NCI-H226 (cell line): ENCODE data around the gene TBX18.
A peak's percentile ranks its signal among the peaks of the same experiment; 100 is the strongest.

Experiments used
- DNase-seq: peaks from one replicate; pipeline ENCODE4 v3.0.0-alpha.2; 2015

The TBX18 gene

DNA sequence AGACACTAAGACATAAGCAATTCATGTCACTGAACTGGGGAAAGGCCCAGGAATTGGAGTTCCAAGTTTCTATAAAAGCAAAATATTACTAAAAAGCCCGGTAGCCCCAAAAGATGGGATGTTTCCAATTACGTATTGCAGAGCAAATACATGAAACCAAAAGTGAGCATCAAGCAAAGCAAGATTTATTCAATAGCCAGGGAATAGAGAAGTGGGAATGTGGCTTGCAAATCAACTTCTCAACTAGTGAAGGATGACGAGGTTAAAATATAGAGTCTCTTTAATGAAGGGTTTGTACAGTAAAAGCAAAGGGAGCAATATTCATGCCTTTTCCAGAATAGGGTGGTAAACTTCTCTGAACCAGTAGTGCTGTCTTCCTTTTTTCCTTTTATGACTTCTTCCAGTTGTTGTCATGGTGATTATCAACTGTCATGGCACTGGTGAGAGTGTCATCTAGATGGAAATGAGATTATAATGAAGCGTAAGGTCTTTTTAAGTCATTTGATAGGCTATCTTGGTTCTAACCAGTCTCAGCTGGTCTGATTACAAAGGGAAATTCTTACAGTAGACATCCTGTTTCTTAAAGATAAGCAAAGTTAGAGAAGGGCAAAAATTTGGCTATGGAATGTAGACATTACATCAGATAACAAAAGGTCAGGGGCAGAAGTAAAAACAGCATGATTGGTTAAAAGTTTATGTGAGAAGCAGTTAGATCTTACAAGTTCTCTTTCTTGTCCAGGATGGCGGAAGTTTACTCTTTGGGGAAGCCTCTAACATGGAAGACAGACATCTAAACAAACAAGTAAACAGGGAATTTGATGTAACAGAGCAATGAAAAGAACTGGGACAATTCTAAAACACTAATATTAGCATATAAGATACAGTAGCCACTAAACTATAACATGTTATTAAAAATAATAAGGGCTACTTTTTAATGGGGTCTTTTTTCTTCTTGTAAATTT, 96.9 kb downstream of the TBX18 start:
- peak; percentile 45 for DNase-seq

DNA sequence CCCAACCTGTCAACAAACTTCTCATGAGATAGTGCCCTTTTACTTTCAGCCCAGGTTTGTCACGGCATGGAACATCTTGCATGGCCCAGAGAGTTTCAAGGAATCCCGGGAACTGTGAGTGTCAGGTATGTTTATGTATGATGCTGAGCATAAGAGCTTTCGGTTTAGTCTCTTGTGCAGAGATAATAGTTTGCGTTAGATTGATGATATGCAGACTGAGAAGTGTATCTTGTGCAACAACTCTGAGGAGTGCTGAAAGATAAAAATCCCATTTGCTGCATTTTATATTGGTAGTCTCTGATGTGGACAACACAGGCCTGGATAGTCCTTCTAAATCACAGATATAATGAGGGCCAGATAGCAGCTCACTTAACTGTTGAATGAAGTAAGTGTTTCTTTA, 99.0 kb downstream of the TBX18 start:
- DNase-seq, result peak; percentile 28

DNA sequence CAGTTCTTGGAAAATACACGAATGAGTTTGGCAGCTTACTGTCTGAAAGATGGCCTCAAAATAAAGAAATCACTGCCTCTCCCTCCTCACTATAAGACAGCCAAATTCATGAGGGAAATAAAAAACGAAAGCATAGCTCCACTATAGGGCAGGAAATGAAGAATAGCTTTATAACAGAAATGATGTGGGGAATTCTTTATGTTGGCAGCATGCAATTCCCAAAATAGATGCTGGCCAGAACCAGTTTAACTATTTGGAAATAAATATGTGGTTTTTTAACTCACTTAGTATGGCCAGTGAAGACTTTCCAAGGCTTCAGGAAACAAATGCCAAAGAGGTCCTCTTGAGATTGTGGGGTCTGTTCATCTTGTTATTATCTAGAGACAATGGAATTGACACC, 100.5 kb downstream of the TBX18 start:
- DNase-seq, result no peak

GRCh38 chr6:84657486-84657885, 106.9 kb downstream of the TBX18 start:
- DNase-seq, result peak; percentile 44

DNA sequence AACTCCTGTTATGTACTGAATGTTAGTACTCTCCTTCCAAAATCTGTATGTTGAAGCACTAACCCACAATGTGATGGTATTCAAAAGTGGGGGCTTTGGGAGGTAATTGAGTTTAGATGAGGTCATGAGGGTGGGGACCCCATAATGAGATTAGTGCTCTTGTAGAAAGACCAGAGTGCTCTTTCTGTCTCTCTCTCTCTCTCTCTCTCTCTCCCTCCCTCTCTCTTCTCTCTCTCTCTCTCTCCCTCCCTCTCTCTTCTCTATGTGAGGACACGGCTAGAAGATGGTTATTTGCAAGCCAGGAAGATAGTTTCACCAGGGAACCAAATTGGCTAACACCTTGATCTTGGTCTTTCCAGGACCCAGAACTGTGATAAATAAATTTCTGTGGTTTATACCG, 107.4 kb downstream of the TBX18 start:
- no peak for DNase-seq

GRCh38 chr6:84653027-84653551, 111.3 kb downstream of the TBX18 start:
- DNase-seq, result no peak

DNA sequence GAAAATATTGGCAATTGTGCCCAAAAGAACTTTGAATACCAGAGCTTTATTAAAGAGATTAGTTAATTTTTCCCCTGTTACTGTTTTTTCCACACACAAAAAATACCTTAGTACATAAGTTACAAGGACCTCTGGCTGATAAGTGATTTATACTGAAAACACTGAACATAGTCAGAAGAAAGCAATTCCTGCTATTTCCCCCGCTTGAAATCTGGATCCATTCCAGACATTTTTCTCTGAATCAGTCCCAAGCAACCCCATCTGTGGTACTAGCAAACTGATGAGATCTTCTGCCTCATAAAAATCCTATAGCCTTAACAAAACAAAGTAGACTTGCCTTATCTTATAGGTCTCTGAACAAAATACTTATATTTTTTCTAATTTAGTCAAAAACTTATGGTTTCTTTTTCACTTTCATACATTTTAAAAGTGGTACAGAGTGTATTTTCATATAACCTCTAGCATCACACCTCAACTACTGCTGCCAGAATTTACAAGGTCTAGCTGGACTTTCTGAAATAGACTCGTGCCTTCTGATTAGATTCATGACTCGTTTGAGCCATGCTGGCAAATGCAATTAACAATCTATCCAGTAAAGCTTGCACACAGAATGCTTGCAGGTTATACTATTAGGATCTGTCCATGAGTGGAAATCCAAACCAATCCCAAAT, 111.9 kb downstream of the TBX18 start:
- DNase-seq, result peak; percentile 93

GRCh38 chr6:84651583-84651982, 112.8 kb downstream of the TBX18 start:
- peak; percentile 71 for DNase-seq

GRCh38 chr6:84648444-84648843, 116.0 kb downstream of the TBX18 start:
- no peak for DNase-seq

DNA sequence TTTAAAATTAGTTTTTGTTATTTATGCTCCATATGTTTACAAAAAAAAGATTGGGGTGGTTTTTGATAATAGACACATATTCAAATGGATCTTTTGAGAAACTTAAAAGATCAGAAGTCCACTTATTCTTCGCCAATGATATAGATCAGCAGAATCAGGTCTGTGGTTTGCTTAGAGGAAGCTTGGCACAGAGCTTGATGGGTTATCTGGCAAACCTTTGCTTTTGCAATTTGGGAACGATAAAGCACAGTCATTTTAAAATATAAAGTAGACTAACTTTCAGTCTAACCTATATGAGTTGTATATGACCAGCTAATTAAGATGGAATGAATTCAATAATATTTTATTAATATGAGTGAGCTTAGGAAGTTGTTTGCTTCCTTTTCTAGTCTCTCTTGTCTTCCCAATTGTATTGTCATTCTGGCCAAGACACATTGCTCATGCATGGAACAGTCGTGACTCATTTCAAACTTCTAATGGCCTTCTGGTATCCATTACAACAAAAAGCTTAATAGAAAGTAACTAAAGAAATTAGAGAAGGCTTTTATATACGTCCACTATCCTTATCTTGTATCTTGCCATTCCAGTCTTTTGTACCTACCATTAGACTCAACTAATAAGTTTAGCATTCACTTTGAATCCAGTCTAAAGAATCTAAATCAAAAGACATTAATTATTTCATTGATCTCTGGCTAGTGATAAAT, 118.7 kb downstream of the TBX18 start:
- DNase-seq, result peak; percentile 19

DNA sequence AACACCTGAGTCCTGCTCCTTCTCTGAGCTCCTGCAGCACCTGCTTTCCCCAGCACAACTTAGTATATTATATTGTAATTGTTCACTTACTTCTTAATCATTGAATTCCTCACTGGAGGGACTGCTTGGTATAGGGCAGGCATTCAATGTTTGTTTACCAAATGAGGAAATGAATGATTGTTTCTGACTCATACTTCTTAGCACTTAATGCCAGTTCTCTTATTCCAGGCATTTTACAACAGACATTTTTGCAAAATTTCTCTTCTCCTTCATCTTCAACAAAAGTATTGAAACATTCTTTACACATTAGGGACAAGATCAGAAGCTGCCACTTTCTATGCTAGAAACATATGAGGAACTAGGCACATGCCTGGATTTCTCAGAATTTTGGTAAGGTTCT, 119.4 kb downstream of the TBX18 start:
- peak; percentile 70 for DNase-seq

DNA sequence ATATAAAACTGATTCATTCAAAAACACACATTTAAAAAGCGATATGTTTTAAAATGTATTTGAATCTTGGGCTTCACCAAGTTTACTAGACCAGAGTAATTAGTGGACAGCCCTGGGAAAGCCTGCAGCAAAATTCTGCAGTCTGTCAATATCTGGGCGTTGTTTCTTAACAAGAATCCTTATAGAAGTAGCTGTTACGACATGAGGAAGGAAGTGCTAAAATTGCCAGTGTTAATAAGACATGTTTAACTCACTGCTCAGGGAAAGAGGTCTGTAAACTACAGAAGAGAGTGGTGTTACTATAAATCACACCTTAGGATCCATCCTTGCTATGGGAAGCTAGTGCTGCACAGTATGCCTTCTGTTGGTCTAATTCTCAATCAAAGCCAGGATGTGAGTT, 120.6 kb downstream of the TBX18 start:
- DNase-seq, result no peak

DNA sequence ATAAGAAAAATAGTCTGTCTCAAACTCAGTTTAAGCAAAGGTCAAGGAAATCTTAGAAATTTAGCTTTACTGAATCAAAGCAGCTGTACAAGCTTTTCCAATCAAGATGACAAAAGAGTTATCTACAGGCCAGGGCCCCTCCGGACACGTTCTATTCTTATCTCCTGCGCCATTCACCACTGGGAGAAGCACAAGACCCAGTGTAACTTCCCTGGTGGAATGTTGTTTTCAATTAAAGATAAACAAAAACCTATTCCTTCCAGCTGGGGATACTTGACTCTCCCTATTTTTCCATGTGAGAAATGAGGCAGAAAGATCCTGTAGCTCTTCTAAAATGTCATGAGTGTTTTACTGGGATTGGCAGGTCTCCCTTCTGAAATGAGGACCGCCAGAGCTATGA, 123.3 kb downstream of the TBX18 start:
- DNase-seq, result peak; percentile 30

GRCh38 chr6:84639396-84639795, 125.0 kb downstream of the TBX18 start:
- DNase-seq, result peak; percentile 83

GRCh38 chr6:84638286-84638685, 126.1 kb downstream of the TBX18 start:
- DNase-seq, result no peak
